ENCODE measurements around the gene TEX12.

- no peak for TF ChIP-seq EZH2phosphoT487 (IDR thresholded peaks at IDR 0.05; ENCODE audit: low read length)
- TF ChIP-seq, protein P1, sequence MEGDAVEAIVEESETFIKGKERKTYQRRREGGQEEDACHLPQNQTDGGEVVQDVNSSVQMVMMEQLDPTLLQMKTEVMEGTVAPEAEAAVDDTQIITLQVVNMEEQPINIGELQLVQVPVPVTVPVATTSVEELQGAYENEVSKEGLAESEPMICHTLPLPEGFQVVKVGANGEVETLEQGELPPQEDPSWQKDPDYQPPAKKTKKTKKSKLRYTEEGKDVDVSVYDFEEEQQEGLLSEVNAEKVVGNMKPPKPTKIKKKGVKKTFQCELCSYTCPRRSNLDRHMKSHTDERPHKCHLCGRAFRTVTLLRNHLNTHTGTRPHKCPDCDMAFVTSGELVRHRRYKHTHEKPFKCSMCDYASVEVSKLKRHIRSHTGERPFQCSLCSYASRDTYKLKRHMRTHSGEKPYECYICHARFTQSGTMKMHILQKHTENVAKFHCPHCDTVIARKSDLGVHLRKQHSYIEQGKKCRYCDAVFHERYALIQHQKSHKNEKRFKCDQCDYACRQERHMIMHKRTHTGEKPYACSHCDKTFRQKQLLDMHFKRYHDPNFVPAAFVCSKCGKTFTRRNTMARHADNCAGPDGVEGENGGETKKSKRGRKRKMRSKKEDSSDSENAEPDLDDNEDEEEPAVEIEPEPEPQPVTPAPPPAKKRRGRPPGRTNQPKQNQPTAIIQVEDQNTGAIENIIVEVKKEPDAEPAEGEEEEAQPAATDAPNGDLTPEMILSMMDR (IDR thresholded peaks at IDR 0.05; ENCODE audit: low read length) = no peak
These were observed 11.3 kb downstream of the TEX12 start for GRCh38 chr11:112178428-112178827.

Data from MM.1S (cell line).